DOHH2 (cell line): Measurements from ENCODE around the gene EGR2.

ENCODE experiments used
- EZH2phosphoT487 ChIP-seq: fragments of 200-600 bp; sonication (generic); IDR thresholded peaks from 2 replicates; pipeline ENCODE4 v1.6.1; 2017; ENCODE audit warnings: borderline replicate concordance, mild to moderate bottlenecking, antibody characterized with exemption, low read length, moderate library complexity, mixed read lengths
- TF ChIP-seq, protein P1 (sequence below): fragments of 200-600 bp; sonication (generic); IDR thresholded peaks from one replicate; pipeline ENCODE4 v1.5.1; 2014; ENCODE audit warnings: antibody characterized with exemption, mild to moderate bottlenecking, low read depth, low read length; ENCODE audit not compliant: poor library complexity, severe bottlenecking

DNA sequence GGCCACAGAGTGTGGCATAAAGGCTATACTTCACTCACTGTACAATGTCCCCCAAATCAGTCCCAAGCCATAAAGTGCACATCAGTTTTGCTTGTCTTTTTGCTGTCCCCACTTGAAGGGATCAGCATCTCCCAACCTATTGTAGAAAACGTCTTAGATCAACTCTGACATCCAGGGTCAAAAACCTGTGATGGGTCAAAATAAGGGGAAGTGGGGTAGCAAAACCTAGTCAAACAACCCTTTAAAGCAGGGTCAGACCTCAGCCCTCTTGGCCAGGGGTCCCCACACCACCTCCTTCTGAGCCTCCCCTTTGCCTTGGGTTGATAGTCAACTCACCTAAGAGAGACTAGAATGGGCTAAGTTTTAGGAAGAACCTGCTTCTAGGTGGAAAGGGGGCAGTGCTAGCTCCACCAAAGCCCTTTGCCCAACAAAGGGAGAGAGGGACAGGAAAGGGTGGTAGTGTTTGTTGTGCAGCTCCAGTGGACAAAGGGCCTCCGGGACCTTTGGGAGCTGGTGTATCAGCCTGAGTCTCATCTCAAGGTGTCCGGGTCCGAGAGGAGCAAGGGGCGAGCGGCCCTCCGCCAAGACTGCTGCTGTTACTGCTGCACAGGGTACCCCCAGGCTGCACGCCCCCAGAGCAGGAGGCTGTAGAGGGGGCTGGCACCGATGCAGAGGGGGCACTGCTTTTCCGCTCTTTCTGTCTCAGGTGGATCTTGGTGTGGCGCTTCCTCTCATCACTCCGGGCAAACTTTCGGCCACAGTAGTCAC, 3.3 kb downstream of the EGR2 start:
- TF ChIP-seq, protein P1, sequence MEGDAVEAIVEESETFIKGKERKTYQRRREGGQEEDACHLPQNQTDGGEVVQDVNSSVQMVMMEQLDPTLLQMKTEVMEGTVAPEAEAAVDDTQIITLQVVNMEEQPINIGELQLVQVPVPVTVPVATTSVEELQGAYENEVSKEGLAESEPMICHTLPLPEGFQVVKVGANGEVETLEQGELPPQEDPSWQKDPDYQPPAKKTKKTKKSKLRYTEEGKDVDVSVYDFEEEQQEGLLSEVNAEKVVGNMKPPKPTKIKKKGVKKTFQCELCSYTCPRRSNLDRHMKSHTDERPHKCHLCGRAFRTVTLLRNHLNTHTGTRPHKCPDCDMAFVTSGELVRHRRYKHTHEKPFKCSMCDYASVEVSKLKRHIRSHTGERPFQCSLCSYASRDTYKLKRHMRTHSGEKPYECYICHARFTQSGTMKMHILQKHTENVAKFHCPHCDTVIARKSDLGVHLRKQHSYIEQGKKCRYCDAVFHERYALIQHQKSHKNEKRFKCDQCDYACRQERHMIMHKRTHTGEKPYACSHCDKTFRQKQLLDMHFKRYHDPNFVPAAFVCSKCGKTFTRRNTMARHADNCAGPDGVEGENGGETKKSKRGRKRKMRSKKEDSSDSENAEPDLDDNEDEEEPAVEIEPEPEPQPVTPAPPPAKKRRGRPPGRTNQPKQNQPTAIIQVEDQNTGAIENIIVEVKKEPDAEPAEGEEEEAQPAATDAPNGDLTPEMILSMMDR, result no peak
- no peak for TF ChIP-seq EZH2phosphoT487
